Liver (tissue), 10 donors: ENCODE data around the gene TGIF2. TPM values are rescaled to one million over a fixed set of nuclear protein-coding genes. Genes with fewer than 3 reads are reported as not detected.
"Not testable (repeated sequence)": the region's sequence is repeated elsewhere in the genome, so short reads cannot be mapped to it uniquely, and the experiment has no call there.

Experiments used
- DNase-seq: peaks from one replicate; pipeline ENCODE4 v3.0.0-alpha.2; 2017; ENCODE audit warnings: low spot score
- H3K27ac ChIP-seq, 2 donors: one replicate each; pipeline ENCODE4 v1.7.0; 2013; ENCODE audit warnings: inconsistent platforms in 2 of 2, low read length in 2 of 2, control low read depth in 1 of 2, low read depth in 1 of 2, mild to moderate bottlenecking in 1 of 2
- H3K27me3 ChIP-seq, 4 donors: one replicate each; pipeline versions ENCODE4 v1.6.1 to v1.7.0; 2013; ENCODE audit warnings: low read length in 3 of 4, inconsistent platforms in 1 of 4, mild to moderate bottlenecking in 1 of 4, moderate library complexity in 1 of 4; ENCODE audit not compliant: control insufficient read depth in 4 of 4, insufficient read depth in 4 of 4
- H3K36me3 ChIP-seq, 4 donors: one replicate each; pipeline versions ENCODE4 v1.6.1 to v1.7.0; 2013; ENCODE audit warnings: low read length in 3 of 4, mild to moderate bottlenecking in 3 of 4, low read depth in 1 of 4, moderate library complexity in 1 of 4; ENCODE audit not compliant: control insufficient read depth in 4 of 4, insufficient read depth in 3 of 4
- H3K4me1 ChIP-seq, 4 donors: one replicate each; pipeline versions ENCODE4 v1.6.1 to v1.7.0; 2013; ENCODE audit warnings: low read length in 3 of 4, mild to moderate bottlenecking in 3 of 4, moderate library complexity in 1 of 4; ENCODE audit not compliant: control insufficient read depth in 4 of 4, insufficient read depth in 4 of 4
- H3K4me3 ChIP-seq, 3 donors: one replicate each; pipeline versions ENCODE4 v1.6.1 to v1.7.0; 2013; ENCODE audit warnings: low read length in 3 of 3, control low read depth in 1 of 3, low read depth in 1 of 3, mild to moderate bottlenecking in 1 of 3
- H3K9ac ChIP-seq, 2 donors: one replicate each; pipeline ENCODE4 v1.7.0; 2013; ENCODE audit warnings: low read length in 2 of 2, mild to moderate bottlenecking in 2 of 2, moderate library complexity in 2 of 2, control low read depth in 1 of 2, low read depth in 1 of 2
- H3K9me3 ChIP-seq, 4 donors: one replicate each; pipeline versions ENCODE4 v1.6.1 to v1.7.0; 2013; ENCODE audit warnings: low read length in 3 of 4; ENCODE audit not compliant: control insufficient read depth in 4 of 4
- EGR1 ChIP-seq, 2 donors: IDR thresholded peaks; 2 replicates each; pipeline ENCODE4 v1.6.1; 2016 to 2018; ENCODE audit warnings: antibody characterized with exemption in 2 of 2, low read depth in 2 of 2
- FOXA2 ChIP-seq: IDR thresholded peaks from 2 replicates; pipeline ENCODE4 v1.6.1; 2016; ENCODE audit warnings: antibody characterized with exemption
- GABPA ChIP-seq, 2 donors: IDR thresholded peaks in 1 of 2; conservative IDR thresholded peaks in 1 of 2; 2 replicates each; pipeline ENCODE4 v1.6.1; 2016; ENCODE audit warnings: antibody characterized with exemption in 2 of 2, mild to moderate bottlenecking in 1 of 2, moderate library complexity in 1 of 2
- HNF4A ChIP-seq, 2 donors: conservative IDR thresholded peaks; 2 replicates each; pipeline ENCODE4 v1.6.1; 2016; ENCODE audit warnings: antibody characterized with exemption in 2 of 2, mild to moderate bottlenecking in 2 of 2
- HNF4G ChIP-seq: IDR thresholded peaks from 2 replicates; pipeline ENCODE4 v1.6.1; 2016; ENCODE audit warnings: antibody characterized with exemption
- JUND ChIP-seq, 2 donors: IDR thresholded peaks; 2 replicates each; pipeline ENCODE4 v1.6.1; 2016; ENCODE audit warnings: antibody characterized with exemption in 2 of 2
- MAX ChIP-seq: IDR thresholded peaks from 2 replicates; pipeline ENCODE4 v1.6.1; 2016; ENCODE audit warnings: antibody characterized with exemption
- RXRA ChIP-seq, 2 donors: IDR thresholded peaks; 2 replicates each; pipeline ENCODE4 v1.6.1; 2017 to 2018; ENCODE audit warnings: antibody characterized with exemption in 2 of 2, mild to moderate bottlenecking in 1 of 2
- SP1 ChIP-seq: IDR thresholded peaks from 2 replicates; pipeline ENCODE4 v1.6.1; 2018; ENCODE audit warnings: antibody characterized with exemption, mild to moderate bottlenecking
- YY1 ChIP-seq: IDR thresholded peaks from 2 replicates; pipeline ENCODE4 v1.6.1; 2016; ENCODE audit warnings: antibody characterized with exemption, mild to moderate bottlenecking
- WGBS: extraction: QIAGEN DNeasy Blood & Tissue Kit; methylation state at CpG from one replicate; pipeline ENCODE4 v1.1.7; 2013; 5-methylcytosine and 5-hydroxymethylcytosine counted together
- polyA plus RNA-seq, 2 donors: library from polyadenylated mRNA; stranded (reverse) in 1 of 2; unstranded in 1 of 2; fragments of 200-250 nt in 1 of 2; fragments of >200 nt in 1 of 2; fragmentation: Nextera tagmentation in 1 of 2; extraction: Ambion mirVana in 1 of 2; gene quantifications; one replicate each; pipeline versions ENCODE4 v1.2.1 to v1.2.3, GENCODE V29; 2013 to 2015
- small RNA-seq: library from RNA; depleted of rRNA; stranded (forward); fragments of <200 nt; gene quantifications from one replicate; pipeline ENCODE3, GENCODE V24; 2014
- total RNA-seq, 2 donors: library from RNA; depleted of rRNA; stranded (reverse); fragments of >200 nt; gene quantifications; one replicate each; pipeline ENCODE4 v1.2.3, GENCODE V29; 2014
- TF ChIP-seq, protein P1 (sequence below): fragments of 150-350 bp; IDR thresholded peaks from 2 replicates; pipeline ENCODE4 v1.5.1; 2017; ENCODE audit warnings: improper control_type of control experiment, low read depth, low read length; ENCODE audit not compliant: missing input control
- donor health status: healthy.
- donor health status: healthy.
- donor health status: healthy.
- donor health status: healthy.
- donor health status: healthy.

TGIF2 gene
- total and polyA plus RNA-seq, 4 donors, result 3.7 to 7.9 (median 4.3) TPM

- H3K9ac ChIP-seq, H3K27ac ChIP-seq, DNase-seq, H3K27me3 ChIP-seq, H3K9me3 ChIP-seq, H3K36me3 ChIP-seq, H3K4me1 ChIP-seq, H3K4me3 ChIP-seq: not testable (repeated sequence)
- 95% methylated on average over 12 of the region's 12 CpGs for WGBS
These were observed 65.5 kb downstream of the TGIF2 start for GRCh38 chr20:36638876-36639400.

DNA sequence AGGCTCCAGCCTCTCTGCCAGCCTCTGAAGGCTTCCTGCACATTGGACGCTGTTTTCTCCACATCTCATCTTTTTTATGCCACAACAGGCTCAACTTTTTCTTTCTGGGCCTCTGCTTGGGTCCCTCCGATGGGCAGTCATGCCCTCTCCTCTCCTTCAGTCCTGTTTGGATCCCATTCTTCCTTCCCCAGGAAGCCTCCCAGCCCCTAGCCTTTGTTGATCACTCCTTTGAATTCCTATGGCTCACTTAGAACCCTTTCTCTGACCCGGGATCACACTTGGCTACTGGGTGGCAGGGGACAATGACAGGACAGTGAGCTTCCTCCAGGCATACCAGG lies 68.1 kb downstream of the TGIF2 start:
- TF ChIP-seq JUND (IDR thresholded peaks at IDR 0.05) (no peak), RXRA (IDR thresholded peaks at IDR 0.05) (no peak), EGR1 (IDR thresholded peaks at IDR 0.05; ENCODE audit: low read depth in 2 of 2) (no peak), SP1 (no peak), FOXA2 (no peak), GABPA (IDR thresholded peaks at IDR 0.05 in 1 of 2, conservative IDR thresholded peaks at IDR 0.05 in 1 of 2) (no peak), MAX (no peak), HNF4A (conservative IDR thresholded peaks at IDR 0.05) (no peak), HNF4G (no peak)
- TF ChIP-seq, protein P1, sequence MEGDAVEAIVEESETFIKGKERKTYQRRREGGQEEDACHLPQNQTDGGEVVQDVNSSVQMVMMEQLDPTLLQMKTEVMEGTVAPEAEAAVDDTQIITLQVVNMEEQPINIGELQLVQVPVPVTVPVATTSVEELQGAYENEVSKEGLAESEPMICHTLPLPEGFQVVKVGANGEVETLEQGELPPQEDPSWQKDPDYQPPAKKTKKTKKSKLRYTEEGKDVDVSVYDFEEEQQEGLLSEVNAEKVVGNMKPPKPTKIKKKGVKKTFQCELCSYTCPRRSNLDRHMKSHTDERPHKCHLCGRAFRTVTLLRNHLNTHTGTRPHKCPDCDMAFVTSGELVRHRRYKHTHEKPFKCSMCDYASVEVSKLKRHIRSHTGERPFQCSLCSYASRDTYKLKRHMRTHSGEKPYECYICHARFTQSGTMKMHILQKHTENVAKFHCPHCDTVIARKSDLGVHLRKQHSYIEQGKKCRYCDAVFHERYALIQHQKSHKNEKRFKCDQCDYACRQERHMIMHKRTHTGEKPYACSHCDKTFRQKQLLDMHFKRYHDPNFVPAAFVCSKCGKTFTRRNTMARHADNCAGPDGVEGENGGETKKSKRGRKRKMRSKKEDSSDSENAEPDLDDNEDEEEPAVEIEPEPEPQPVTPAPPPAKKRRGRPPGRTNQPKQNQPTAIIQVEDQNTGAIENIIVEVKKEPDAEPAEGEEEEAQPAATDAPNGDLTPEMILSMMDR, result no peak
- Histone ChIP-seq H3K27me3 (no peaks in the 10 kb centered on the region), H3K4me1 (no peaks in the 10 kb centered on the region), H3K4me3 (no peak overlapping the region), H3K36me3 (no peaks in the 10 kb centered on the region), H3K9ac (no peak overlapping the region), H3K9me3 (no peaks in the 10 kb centered on the region), H3K27ac (no peak overlapping the region)
- WGBS, result 93% methylated on average over 3 of the region's 3 CpGs
- no peak for DNase-seq

GRCh38 chr20:36642136-36642535 lies 68.7 kb downstream of the TGIF2 start:
- no peaks in the 10 kb centered on the region for H3K36me3 ChIP-seq
- H3K4me3 ChIP-seq, result no peak overlapping the region
- no peak for TF ChIP-seq MAX
- TF ChIP-seq HNF4G, result no peak
- no peak for TF ChIP-seq YY1
- TF ChIP-seq RXRA (IDR thresholded peaks at IDR 0.05), result no peak
- no peak for TF ChIP-seq FOXA2
- 84% methylated on average over 6 of the region's 6 CpGs for WGBS
- H3K9me3 ChIP-seq, result no peaks in the 10 kb centered on the region
- no peaks in the 10 kb centered on the region for H3K27me3 ChIP-seq
- H3K9ac ChIP-seq, result no peak overlapping the region
- H3K27ac ChIP-seq, result no peak overlapping the region
- no peak for DNase-seq
- no peaks in the 10 kb centered on the region for H3K4me1 ChIP-seq

Small RNA genes lying within 50 kb of the gene (small RNA-seq; reads per million reads assigned to genes)
- not detected for gene RF00017

Other genes with a start within 250 kb of the TGIF2 start
- gene MYL9, start 32.1 kb upstream of the TGIF2 start, total RNA-seq, result 1 to 10 TPM in 1 of 2 donors, under 1 TPM in 1; 0.98 to 5.4 TPM
- 10 to 100 TPM in 1 of 2 donors, 1 to 10 TPM in 1; 9.9 to 27.0 TPM for gene MYL9, start 32.1 kb upstream of the TGIF2 start, polyA plus RNA-seq
- 10 to 100 TPM; 58.9 to 83.5 TPM for gene RAB5IF, start 32.2 kb downstream of the TGIF2 start, total RNA-seq
- 100 to 1,000 TPM; 167 to 170 TPM for gene RAB5IF, start 32.2 kb downstream of the TGIF2 start, polyA plus RNA-seq
- gene SLA2, start 72.6 kb downstream of the TGIF2 start, total RNA-seq, result 1 to 10 TPM in 1 of 2 donors, under 1 TPM in 1; 0.59 to 1.6 TPM
- under 1 TPM; 0.18 to 0.24 TPM for gene SLA2, start 72.6 kb downstream of the TGIF2 start, polyA plus RNA-seq
- 1 to 10 TPM; 5.4 to 6.3 TPM for gene NDRG3, start 172.5 kb downstream of the TGIF2 start, total RNA-seq
- gene NDRG3, start 172.5 kb downstream of the TGIF2 start, polyA plus RNA-seq, result 1 to 10 TPM; 3.1 to 3.7 TPM
- gene DSN1, start 200.2 kb downstream of the TGIF2 start, total RNA-seq, result 10 to 100 TPM in 1 of 2 donors, 1 to 10 TPM in 1; 6.2 to 14.6 TPM
- 1 to 10 TPM; 3.5 to 4.0 TPM for gene DSN1, start 200.2 kb downstream of the TGIF2 start, polyA plus RNA-seq